HCT116 (cell line): ENCODE measurements around the gene HCLS1. TPM values are rescaled to one million over a fixed set of nuclear protein-coding genes. Genes with fewer than 3 reads are reported as not detected.

Experiments used
- ATAC-seq: fragments of 200-7000 bp; cut with Tn5 transposase; 2 replicates; pipeline ENCODE4 v1.9.1; 2020; ENCODE audit warnings: mild to moderate bottlenecking, moderate library complexity
- BruUV-seq: library from RNA; stranded (reverse); fragments of 400-500 nt; replicated peaks from 2 replicates; lab custom pipeline; 2021; lab: Mats Ljungman, UMichigan
- CTCF ChIA-PET: fragments of 300-600 bp; sonication (Branson Sonifier 250); formaldehyde crosslinking; loops from one replicate; lab custom pipeline; 2021; ENCODE audit warnings: antibody characterized with exemption; lab: Charles Lee
- POLR2A ChIA-PET: fragments of 300-600, 350-600 bp; sonication (Branson Sonifier 250); formaldehyde crosslinking; loops from one replicate; lab custom pipeline; 2021; ENCODE audit warnings: antibody characterized with exemption; lab: Charles Lee
- RAD21 ChIA-PET, 2 experiments: fragments of 300-600 bp; sonication (Branson Sonifier 250); formaldehyde crosslinking; loops; one replicate each; lab custom pipeline; 2023; ENCODE audit warnings: low total read pairs in 2 of 2; ENCODE audit not compliant: uncharacterized antibody in 2 of 2, unreplicated experiment in 2 of 2, low non-redundant PET in 1 of 2; lab: Charles Lee
- DNase-seq: peaks from one replicate; pipeline ENCODE4 v3.0.0-alpha.2; 2010; ENCODE audit warnings: low read depth, low spot score
- H2AFZ ChIP-seq: fragments of 200-600 bp; shearing (Covaris generic), sonication (generic); 2 replicates; pipeline ENCODE4 v1.6.1; 2017; ENCODE audit warnings: low read depth, mixed run types, mixed read lengths, antibody characterized with exemption, low read length; ENCODE audit not compliant: poor library complexity, severe bottlenecking
- H3K27ac ChIP-seq: 2 replicates; pipeline ENCODE4 v1.5.1; 2012; ENCODE audit warnings: low read depth, low read length
- H3K27me3 ChIP-seq: fragments of 200-600 bp; sonication (generic); 2 replicates; pipeline ENCODE4 v1.6.1; 2016; ENCODE audit warnings: mixed run types, low read length, mixed read lengths; ENCODE audit not compliant: insufficient read depth
- H3K36me3 ChIP-seq, 2 experiments: fragments of 200-500 bp in 1 of 2; fragments of 200-600 bp in 1 of 2; sonication (Bioruptor generic) in 1 of 2; sonication (generic) in 1 of 2; 2 replicates each; pipeline versions ENCODE4 v1.5.1 to v1.6.1; 2014 to 2016; ENCODE audit warnings: low read length in 2 of 2, inconsistent platforms in 1 of 2, mixed read lengths in 1 of 2, mixed run types in 1 of 2; ENCODE audit not compliant: insufficient read depth in 2 of 2, control insufficient read depth in 1 of 2
- H3K4me1 ChIP-seq, 2 experiments: fragments of 200-600 bp in 1 of 2; sonication (generic) in 1 of 2; 2 replicates each; pipeline versions ENCODE4 v1.5.1 to v1.6.1; 2012 to 2017; ENCODE audit warnings: low read length in 2 of 2, inconsistent platforms in 1 of 2, mild to moderate bottlenecking in 1 of 2, mixed read lengths in 1 of 2, mixed run types in 1 of 2, moderate library complexity in 1 of 2; ENCODE audit not compliant: insufficient read depth in 2 of 2, control insufficient read depth in 1 of 2
- H3K4me2 ChIP-seq: fragments of 200-600 bp; sonication (generic); 2 replicates; pipeline ENCODE4 v1.6.1; 2017; ENCODE audit warnings: mixed run types, low read length, mixed read lengths
- H3K4me3 ChIP-seq, 2 experiments: fragments of 200-600 bp in 1 of 2; sonication (generic) in 1 of 2; replicated peaks in 1 of 2; 2 replicates each; pipeline ENCODE4 v1.5.1; 2011 to 2016; ENCODE audit warnings: low read length in 2 of 2, control low read depth in 1 of 2, low read depth in 1 of 2, mild to moderate bottlenecking in 1 of 2, mixed read lengths in 1 of 2, mixed run types in 1 of 2
- H3K79me2 ChIP-seq: fragments of 200-600 bp; sonication (generic); 2 replicates; pipeline ENCODE4 v1.6.1; 2017; ENCODE audit warnings: mild to moderate bottlenecking, mixed run types, low read length, moderate library complexity, mixed read lengths; ENCODE audit not compliant: insufficient read depth
- H3K9ac ChIP-seq: fragments of 200-600 bp; sonication (generic); 2 replicates; pipeline ENCODE4 v1.6.1; 2016; ENCODE audit warnings: low read length, mixed read lengths
- H3K9me2 ChIP-seq: fragments of 200-600 bp; sonication (generic), shearing (Covaris generic); 2 replicates; pipeline ENCODE4 v1.6.1; 2017; ENCODE audit warnings: mixed run types, mild to moderate bottlenecking, moderate library complexity; ENCODE audit not compliant: insufficient read depth
- H3K9me3 ChIP-seq, 2 experiments: fragments of 200-500 bp in 1 of 2; fragments of 200-600 bp in 1 of 2; sonication (Bioruptor generic) in 1 of 2; sonication (generic) in 1 of 2; 2 replicates each; pipeline ENCODE4 v1.6.1; 2014 to 2017; ENCODE audit warnings: low read length in 2 of 2, mixed read lengths in 2 of 2, inconsistent platforms in 1 of 2, low read depth in 1 of 2, mild to moderate bottlenecking in 1 of 2, mixed run types in 1 of 2, moderate library complexity in 1 of 2; ENCODE audit not compliant: control insufficient read depth in 1 of 2, insufficient read depth in 1 of 2
- H4K20me1 ChIP-seq: fragments of 200-600 bp; sonication (generic), shearing (Covaris generic); 2 replicates; pipeline ENCODE4 v1.6.1; 2017; ENCODE audit warnings: mixed run types, mild to moderate bottlenecking, moderate library complexity; ENCODE audit not compliant: insufficient read depth
- EGR1 ChIP-seq: IDR thresholded peaks from 2 replicates; pipeline ENCODE4 v1.6.1; 2012; ENCODE audit warnings: low read depth
- ELF1 ChIP-seq: IDR thresholded peaks from 2 replicates; pipeline ENCODE4 v1.6.1; 2012; ENCODE audit warnings: low read depth, borderline replicate concordance
- EZH2 ChIP-seq: fragments of 200-600 bp; sonication (generic); IDR thresholded peaks from 2 replicates; pipeline ENCODE4 v1.6.1; 2017; ENCODE audit warnings: antibody characterized with exemption, mixed run types
- EZH2phosphoT487 ChIP-seq: fragments of 200-600 bp; IDR thresholded peaks from 2 replicates; pipeline ENCODE4 v1.6.1; 2018; ENCODE audit warnings: antibody characterized with exemption, borderline replicate concordance
- JUND ChIP-seq: IDR thresholded peaks from 2 replicates; pipeline ENCODE4 v1.6.1; 2012
- POLR2AphosphoS5 ChIP-seq: IDR thresholded peaks from 2 replicates; pipeline ENCODE4 v1.6.1; 2011; ENCODE audit warnings: mild to moderate bottlenecking, low read depth, low read length, moderate library complexity
- SIN3A ChIP-seq: IDR thresholded peaks from 2 replicates; pipeline ENCODE4 v1.6.1; 2012; ENCODE audit warnings: low read depth
- YY1 ChIP-seq: IDR thresholded peaks from 2 replicates; pipeline ENCODE4 v1.6.1; 2011; ENCODE audit warnings: low read length, low read depth, moderate library complexity, mild to moderate bottlenecking; ENCODE audit not compliant: insufficient replicate concordance; ENCODE audit errors: extremely low read depth
- ZFX ChIP-seq: fragments of 450-650 bp; IDR thresholded peaks from 2 replicates; pipeline ENCODE4 v1.6.1; 2017
- ZNF274 ChIP-seq: fragments of 200-500 bp; sonication (Bioruptor generic); IDR thresholded peaks from 2 replicates; pipeline ENCODE4 v1.6.1; 2014; ENCODE audit warnings: mild to moderate bottlenecking, low read depth, low read length, inconsistent platforms
- intact Hi-C: fragments of 100-400 bp; cut with micrococcal nuclease; formaldehyde crosslinking; loops from 2 replicates; pipeline ENCODE4 v1.10.0; 2022
- total RNA-seq: library from RNA; stranded (reverse); gene quantifications from one replicate; pipeline ENCODE4 v1.2.1, GENCODE V29; 2021; ENCODE audit not compliant: unreplicated experiment
- TF ChIP-seq, protein P1 (sequence below), 3 experiments: fragments of 200-600 bp in 1 of 3; sonication (generic) in 1 of 3; IDR thresholded peaks in 2 of 3; conservative IDR thresholded peaks in 1 of 3; 2 replicates each; pipeline ENCODE4 v1.5.1; 2012 to 2017; ENCODE audit warnings: low read depth in 2 of 3, low read length in 2 of 3, antibody characterized with exemption in 1 of 3, borderline replicate concordance in 1 of 3, control low read depth in 1 of 3, mild to moderate bottlenecking in 1 of 3, mixed read lengths in 1 of 3, mixed run types in 1 of 3, moderate library complexity in 1 of 3; ENCODE audit not compliant: insufficient read depth in 1 of 3
- TF ChIP-seq, protein P2 (sequence below): IDR thresholded peaks from 2 replicates; pipeline ENCODE4 v1.6.1; 2012
- TF ChIP-seq, protein P3 (sequence below): IDR thresholded peaks from 2 replicates; pipeline ENCODE4 v1.6.1; 2011; ENCODE audit warnings: mild to moderate bottlenecking, low read length, moderate library complexity; ENCODE audit not compliant: insufficient replicate concordance; ENCODE audit errors: extremely low read depth

Gene HCLS1
- total RNA-seq, 1 experiment from 2014 or later, result 1.6 TPM

DNA sequence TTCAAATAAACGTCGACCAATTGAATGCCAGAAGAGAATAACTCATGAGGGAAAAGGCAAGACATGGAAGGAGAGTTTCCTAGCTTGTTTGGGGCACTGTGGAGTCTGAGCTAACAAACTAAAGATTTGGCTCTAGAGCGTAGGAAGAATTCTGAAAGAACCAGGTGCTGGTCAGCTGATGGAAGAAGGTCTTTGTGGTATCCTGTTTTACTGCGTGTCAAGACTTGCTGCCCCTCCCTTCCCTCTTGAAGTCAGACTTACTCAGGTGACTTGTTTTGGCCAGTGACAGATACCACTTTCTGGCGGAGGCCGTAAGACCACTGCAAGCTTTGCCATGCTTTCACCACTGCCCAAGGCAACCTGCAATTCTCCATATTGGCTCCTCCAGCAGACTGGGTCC, 673 bp upstream of the HCLS1 start:
- RAD21 ChIA-PET, result no interaction called here
- intact Hi-C loops, result no loop called here
- TF ChIP-seq POLR2AphosphoS5 (no peak; the same call in 1 of the 2 replicates), EZH2phosphoT487 (no peak), SIN3A (no peak), YY1 (no peak), ZFX (no peak), EGR1 (no peak), EZH2 (no peak), ZNF274 (no peak), JUND (no peak), ELF1 (no peak)
- TF ChIP-seq, protein P1, sequence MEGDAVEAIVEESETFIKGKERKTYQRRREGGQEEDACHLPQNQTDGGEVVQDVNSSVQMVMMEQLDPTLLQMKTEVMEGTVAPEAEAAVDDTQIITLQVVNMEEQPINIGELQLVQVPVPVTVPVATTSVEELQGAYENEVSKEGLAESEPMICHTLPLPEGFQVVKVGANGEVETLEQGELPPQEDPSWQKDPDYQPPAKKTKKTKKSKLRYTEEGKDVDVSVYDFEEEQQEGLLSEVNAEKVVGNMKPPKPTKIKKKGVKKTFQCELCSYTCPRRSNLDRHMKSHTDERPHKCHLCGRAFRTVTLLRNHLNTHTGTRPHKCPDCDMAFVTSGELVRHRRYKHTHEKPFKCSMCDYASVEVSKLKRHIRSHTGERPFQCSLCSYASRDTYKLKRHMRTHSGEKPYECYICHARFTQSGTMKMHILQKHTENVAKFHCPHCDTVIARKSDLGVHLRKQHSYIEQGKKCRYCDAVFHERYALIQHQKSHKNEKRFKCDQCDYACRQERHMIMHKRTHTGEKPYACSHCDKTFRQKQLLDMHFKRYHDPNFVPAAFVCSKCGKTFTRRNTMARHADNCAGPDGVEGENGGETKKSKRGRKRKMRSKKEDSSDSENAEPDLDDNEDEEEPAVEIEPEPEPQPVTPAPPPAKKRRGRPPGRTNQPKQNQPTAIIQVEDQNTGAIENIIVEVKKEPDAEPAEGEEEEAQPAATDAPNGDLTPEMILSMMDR (IDR thresholded peaks at IDR 0.05 in 2 of 3, conservative IDR thresholded peaks at IDR 0.05 in 1 of 3; ENCODE audit: borderline replicate concordance in 1 of 3, insufficient read depth in 1 of 3, low read depth in 2 of 3, low read length in 2 of 3), result no peak
- TF ChIP-seq, protein P2, sequence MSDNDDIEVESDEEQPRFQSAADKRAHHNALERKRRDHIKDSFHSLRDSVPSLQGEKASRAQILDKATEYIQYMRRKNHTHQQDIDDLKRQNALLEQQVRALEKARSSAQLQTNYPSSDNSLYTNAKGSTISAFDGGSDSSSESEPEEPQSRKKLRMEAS, result no peak
- TF ChIP-seq, protein P3, sequence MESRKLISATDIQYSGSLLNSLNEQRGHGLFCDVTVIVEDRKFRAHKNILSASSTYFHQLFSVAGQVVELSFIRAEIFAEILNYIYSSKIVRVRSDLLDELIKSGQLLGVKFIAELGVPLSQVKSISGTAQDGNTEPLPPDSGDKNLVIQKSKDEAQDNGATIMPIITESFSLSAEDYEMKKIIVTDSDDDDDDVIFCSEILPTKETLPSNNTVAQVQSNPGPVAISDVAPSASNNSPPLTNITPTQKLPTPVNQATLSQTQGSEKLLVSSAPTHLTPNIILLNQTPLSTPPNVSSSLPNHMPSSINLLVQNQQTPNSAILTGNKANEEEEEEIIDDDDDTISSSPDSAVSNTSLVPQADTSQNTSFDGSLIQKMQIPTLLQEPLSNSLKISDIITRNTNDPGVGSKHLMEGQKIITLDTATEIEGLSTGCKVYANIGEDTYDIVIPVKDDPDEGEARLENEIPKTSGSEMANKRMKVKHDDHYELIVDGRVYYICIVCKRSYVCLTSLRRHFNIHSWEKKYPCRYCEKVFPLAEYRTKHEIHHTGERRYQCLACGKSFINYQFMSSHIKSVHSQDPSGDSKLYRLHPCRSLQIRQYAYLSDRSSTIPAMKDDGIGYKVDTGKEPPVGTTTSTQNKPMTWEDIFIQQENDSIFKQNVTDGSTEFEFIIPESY, result no peak
- Histone ChIP-seq H3K79me2 (no peaks in the 10 kb centered on the region), H3K9ac (no peak overlapping the region), H3K4me2 (no peak overlapping the region), H4K20me1 (no peaks in the 10 kb centered on the region), H3K27me3 (no peaks in the 10 kb centered on the region), H3K4me1 (no peaks in the 10 kb centered on the region), H3K9me2 (no peaks in the 10 kb centered on the region), H3K4me3 (no peak overlapping the region), H3K27ac (no peak overlapping the region), H3K9me3 (no peaks in the 10 kb centered on the region), H2AFZ (no peak overlapping the region), H3K36me3 (peaks cover 0 to 17% of the 10 kb centered on the region in 2 experiments; a peak in 3 of 4 replicates)
- BruUV-seq, result no TSS peak
- DNase-seq, result no peak
- no peak for ATAC-seq
- POLR2A ChIA-PET, result no interaction called here
- CTCF ChIA-PET, result no interaction called here
